Bronchial epithelial cell (primary cell): ENCODE results near the gene PTK6. TPM values are rescaled to one million over a fixed set of nuclear protein-coding genes. Genes with fewer than 3 reads are reported as not detected.
"Not testable (repeated sequence)": the region's sequence is repeated elsewhere in the genome, so short reads cannot be mapped to it uniquely, and the experiment has no call there.

Source experiments
- DNase-seq: peaks from one replicate; pipeline ENCODE4 v3.0.0-alpha.2; 2010; ENCODE audit warnings: low read depth
- FAIRE-seq: peaks from 2 replicates; lab custom pipeline; 2011; peaks lifted over from hg19 to GRCh38; lab: Jason Lieb, UNC
- H3K27me3 ChIP-seq: 2 replicates; pipeline ENCODE4 v1.5.1; 2011; ENCODE audit warnings: low read length; ENCODE audit not compliant: control insufficient read depth, insufficient read depth
- H3K36me3 ChIP-seq: 2 replicates; pipeline ENCODE4 v1.5.1; 2011; ENCODE audit warnings: low read length; ENCODE audit not compliant: control insufficient read depth, insufficient read depth
- H3K4me3 ChIP-seq: 2 replicates; pipeline ENCODE4 v1.5.1; 2011; ENCODE audit warnings: mild to moderate bottlenecking, low read depth, low read length, control low read depth
- total RNA-seq: library from RNA; depleted of rRNA; stranded (reverse); fragments of >200 nt; gene quantifications from 2 replicates; pipeline ENCODE4 v1.2.1, GENCODE V29; 2014
- TF ChIP-seq, protein P1 (sequence below): IDR thresholded peaks from 2 replicates; pipeline ENCODE4 v1.5.1; 2011; ENCODE audit warnings: mild to moderate bottlenecking, moderate library complexity, low read length, control low read depth, inconsistent platforms; ENCODE audit not compliant: insufficient read depth, severe bottlenecking

The PTK6 gene
- total RNA-seq, 1 donor from 2014 or later, result 59.5 TPM

DNA sequence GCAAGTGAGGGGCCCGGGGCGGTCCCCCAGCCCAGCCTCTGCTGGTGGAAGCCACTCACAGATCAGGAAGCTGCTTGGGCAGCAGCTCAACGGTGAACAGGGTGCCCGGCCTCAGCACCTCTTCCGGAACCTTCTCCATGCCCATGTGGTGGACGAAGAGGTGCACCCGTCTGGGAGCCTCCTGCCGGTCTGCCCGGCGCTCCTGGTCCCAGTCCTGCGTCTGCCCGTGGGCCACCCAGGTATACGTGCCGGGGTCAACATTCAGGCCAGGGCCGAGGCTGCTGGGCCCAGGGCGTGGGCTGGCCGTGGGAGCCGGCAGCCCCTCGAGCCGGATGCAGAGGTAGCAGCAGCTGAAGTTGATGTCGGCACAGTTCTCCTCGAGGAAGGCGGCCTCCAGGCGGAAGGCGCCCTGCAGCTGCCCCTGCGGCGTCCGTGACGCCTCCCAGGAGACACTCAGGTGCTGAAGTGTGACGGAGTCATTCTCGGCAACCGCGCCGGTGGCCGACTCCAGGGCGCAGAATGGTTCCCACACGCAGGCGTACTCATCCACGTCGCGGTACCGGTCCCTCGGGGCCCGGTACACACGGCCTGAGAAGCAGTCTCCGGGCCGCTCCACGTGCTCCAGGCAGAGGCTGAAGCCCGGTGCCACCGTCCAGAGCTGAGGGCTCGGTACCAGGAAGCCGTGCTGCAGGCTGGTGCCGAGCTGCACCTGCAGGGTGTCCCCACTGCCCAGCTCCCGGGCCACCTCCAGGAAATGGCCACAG, 25.5 kb upstream of the PTK6 start:
- TF ChIP-seq, protein P1, sequence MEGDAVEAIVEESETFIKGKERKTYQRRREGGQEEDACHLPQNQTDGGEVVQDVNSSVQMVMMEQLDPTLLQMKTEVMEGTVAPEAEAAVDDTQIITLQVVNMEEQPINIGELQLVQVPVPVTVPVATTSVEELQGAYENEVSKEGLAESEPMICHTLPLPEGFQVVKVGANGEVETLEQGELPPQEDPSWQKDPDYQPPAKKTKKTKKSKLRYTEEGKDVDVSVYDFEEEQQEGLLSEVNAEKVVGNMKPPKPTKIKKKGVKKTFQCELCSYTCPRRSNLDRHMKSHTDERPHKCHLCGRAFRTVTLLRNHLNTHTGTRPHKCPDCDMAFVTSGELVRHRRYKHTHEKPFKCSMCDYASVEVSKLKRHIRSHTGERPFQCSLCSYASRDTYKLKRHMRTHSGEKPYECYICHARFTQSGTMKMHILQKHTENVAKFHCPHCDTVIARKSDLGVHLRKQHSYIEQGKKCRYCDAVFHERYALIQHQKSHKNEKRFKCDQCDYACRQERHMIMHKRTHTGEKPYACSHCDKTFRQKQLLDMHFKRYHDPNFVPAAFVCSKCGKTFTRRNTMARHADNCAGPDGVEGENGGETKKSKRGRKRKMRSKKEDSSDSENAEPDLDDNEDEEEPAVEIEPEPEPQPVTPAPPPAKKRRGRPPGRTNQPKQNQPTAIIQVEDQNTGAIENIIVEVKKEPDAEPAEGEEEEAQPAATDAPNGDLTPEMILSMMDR, result no peak
- no peak for FAIRE-seq
- Histone ChIP-seq H3K27me3 (no peaks in the 10 kb centered on the region), H3K4me3 (no peak overlapping the region), H3K36me3 (peaks cover 20% of the 10 kb centered on the region)
- no peak for DNase-seq

DNA sequence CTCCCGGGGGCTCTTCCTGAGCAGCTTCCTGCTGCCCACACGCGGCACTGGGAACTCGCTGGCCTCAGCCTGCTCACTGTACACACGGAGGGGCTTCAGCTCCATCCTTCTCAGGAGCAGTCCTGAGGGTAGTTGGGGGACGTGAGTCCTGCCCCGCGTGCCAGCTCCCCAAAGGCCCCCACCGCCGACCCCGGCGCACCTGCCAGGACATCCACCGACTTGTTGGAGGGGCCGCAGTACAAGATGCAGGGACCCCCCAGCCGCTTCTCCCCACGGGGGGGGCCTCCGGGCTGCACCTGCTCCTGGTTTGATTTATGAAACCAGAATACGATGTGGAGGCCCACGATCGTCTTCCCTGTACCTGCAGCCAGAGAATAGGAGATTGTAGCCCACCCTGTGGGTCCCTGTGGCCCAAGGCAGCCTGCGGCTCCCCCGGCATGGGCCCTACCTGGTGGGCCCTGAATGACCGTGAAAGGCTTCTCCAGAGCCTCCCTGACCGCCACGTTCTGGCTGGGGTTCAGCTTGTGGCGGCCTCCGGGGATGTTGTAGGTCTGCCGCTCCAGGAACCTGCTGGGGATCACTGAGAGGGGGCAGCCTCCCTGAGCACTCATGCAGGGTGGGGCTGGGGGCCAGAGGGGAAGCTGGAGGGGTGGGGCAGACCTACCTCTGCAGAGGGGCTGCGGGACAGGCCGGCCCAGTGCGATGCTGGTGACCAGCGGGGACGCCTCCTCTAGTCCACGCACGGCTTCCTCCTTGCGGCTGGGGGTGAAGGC, 24.6 kb upstream of the PTK6 start:
- Histone ChIP-seq H3K36me3 (peaks cover 19% of the 10 kb centered on the region), H3K4me3 (no peak overlapping the region), H3K27me3 (no peaks in the 10 kb centered on the region)
- TF ChIP-seq, protein P1, result no peak
- DNase-seq (no peak), FAIRE-seq (no peak)

DNA sequence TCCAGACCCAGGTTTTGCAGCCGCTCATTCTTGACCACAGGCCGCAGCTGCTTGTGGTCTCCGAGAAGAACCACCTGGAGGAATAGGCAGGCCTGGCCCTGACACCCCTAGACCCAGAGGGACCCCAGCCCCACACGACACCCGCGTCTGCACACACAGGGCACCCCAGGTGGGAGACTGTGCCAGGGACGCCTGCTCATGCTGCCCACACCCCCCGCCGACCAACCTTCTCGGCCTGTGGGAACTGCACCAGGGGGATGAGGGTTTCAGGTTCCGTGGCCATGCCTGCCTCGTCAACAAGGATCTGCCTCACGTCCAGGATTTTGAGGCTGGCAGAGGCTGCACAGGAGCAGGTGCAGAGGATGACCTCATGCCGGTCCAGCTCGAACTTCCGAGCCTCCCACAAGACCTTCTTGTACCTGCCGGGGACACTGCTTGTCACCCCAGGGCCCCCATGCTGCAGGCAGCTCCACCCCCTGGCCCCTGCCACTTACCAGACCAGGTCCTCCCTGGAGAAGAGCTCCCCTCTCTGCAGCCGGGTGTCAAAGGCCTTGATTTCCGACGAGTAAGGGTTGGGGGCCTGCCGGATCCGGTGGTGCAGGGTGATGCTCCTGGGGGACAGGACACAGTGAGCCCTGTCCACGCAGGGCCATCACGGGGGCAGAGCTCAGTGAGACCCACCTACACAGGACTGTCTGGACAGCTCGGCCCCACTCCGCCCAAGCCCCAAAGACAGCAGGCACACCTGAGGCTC, 23.9 kb upstream of the PTK6 start:
- H3K27me3 ChIP-seq, result no peaks in the 10 kb centered on the region
- no peak overlapping the region for H3K4me3 ChIP-seq
- DNase-seq (no peak), FAIRE-seq (no peak)
- H3K36me3 ChIP-seq, result peaks cover 18% of the 10 kb centered on the region
- TF ChIP-seq, protein P1, result no peak

DNA sequence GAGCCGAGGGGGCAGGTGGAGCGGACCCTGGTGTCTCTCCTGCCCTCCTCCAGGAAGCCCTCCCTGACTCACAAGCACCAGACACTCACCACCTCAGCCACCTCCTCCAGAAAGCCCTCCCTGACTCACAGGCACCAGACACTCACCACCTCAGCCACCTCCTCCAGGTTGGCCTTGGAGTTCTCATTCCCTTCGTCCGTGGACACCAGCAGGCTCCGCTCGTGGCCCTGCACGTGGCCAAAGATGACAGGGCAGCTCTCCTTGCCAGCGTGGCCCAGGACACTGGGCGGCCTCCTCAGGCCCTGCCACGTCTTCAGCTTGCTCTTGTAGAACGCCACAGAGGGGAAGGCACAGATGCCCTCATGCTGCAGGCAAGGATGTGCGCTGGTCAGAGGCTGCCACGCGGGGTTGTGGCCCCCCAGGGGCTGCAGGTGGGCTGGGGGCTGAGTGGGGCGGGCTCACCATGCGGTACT, 23.2 kb upstream of the PTK6 start:
- no peak overlapping the region for H3K4me3 ChIP-seq
- H3K27me3 ChIP-seq, result no peaks in the 10 kb centered on the region
- peak; percentile 91 for FAIRE-seq
- no peak for DNase-seq
- TF ChIP-seq, protein P1, result no peak
- peaks cover 18% of the 10 kb centered on the region for H3K36me3 ChIP-seq

DNA sequence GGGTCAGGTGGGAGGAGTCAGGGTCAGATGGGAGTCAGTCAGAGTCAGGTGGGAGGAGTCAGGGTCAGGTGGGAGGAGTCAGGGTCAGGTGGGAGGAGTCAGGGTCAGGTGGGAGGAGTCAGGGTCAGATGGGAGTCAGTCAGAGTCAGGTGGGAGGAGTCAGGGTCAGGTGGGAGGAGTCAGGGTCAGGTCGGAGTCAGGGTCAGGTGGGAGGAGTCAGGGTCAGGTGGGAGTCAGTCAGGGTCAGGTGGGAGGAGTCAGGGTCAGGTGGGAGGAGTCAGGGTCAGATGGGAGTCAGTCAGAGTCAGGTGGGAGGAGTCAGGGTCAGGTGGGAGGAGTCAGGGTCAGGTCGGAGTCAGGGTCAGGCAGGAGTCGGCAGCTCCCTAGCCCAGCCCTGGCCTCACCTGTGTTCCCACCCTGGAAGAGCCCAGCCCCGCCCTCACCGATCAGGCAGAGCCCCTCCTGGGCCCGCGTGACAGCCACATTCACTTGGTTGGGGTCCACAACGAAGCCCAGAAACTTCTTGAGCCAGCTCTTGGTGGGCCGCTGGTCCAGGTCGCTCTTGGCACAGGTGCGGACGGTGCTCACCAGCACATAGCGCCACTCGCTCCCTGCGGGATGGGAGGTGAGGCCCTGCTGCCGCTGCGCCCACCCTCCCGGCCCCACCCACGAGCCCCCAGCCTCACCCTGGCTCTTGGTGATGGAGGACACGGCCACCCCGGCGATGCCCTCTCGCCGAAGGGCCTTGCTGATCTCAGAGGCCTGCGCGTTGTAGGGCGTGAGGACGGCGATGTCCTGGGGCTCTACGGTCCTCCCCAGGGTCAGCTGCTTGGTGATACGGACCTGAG, 22.5 kb upstream of the PTK6 start:
- FAIRE-seq, H3K4me3 ChIP-seq, H3K27me3 ChIP-seq, DNase-seq: not testable (repeated sequence)
- peaks cover 18% of the 10 kb centered on the region for H3K36me3 ChIP-seq
